ENCODE results near the gene F5. TPM values are rescaled to one million over a fixed set of nuclear protein-coding genes. Genes with fewer than 3 reads are reported as not detected.

The F5 gene
- total and polyA plus RNA-seq, 2 experiments from 2014 or later = 20.4 to 24.0 TPM

DNA sequence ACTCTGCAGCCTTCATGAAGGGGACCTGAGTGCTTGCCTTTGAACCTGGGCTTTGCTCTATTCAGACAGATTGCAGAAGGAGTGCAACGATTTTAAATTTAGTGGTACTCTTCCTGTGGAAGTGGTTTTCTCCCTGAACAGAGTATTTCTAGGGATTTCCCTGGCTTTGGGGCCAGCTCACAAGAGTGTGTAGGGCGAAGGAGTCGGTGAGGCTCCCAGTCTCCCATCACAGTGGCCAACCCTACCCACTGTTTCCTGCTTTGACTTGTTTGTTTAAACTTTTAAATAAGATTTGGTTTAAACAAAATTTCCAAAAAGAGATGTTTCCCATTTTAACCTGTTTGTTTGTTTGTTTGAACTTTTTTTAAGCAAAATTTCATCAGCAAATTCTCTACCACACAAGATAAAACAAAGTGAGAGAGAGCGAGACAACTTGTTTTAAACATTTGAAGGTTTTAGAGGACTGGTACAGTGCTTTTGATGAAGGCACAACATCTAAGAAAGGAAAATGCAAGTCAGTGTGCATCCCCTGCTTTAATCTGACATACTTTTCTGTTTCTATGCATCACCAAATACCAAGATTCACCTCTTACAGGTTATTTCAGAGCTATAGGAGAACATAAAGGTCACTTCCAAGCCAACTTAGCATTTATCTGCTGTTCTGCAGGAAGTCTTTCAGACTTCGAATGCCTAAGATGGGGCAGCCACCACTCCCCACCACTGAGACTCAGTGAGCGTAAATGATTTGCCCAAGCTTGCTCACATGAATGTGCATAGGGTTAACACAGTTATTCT, 37.0 kb upstream of the F5 start:
- H3K4me3 ChIP-seq = no peak overlapping the region
- no peaks in the 10 kb centered on the region for H3K79me2 ChIP-seq
- no peaks in the 10 kb centered on the region for H3K36me3 ChIP-seq (replicated peaks; ENCODE audit: insufficient read depth, low read depth)
- no peaks in the 10 kb centered on the region for H4K20me1 ChIP-seq (ENCODE audit: insufficient read depth, poor library complexity, severe bottlenecking)
- no peaks in the 10 kb centered on the region for H3K9me3 ChIP-seq (ENCODE audit: low read depth)
- TF ChIP-seq EZH2phosphoT487 (IDR thresholded peaks at IDR 0.05; ENCODE audit: low read depth, severe bottlenecking, unreplicated experiment) = no peak
- TF ChIP-seq EZH2 (IDR thresholded peaks at IDR 0.05; ENCODE audit: borderline replicate concordance) = no peak
- TF ChIP-seq, protein P1, sequence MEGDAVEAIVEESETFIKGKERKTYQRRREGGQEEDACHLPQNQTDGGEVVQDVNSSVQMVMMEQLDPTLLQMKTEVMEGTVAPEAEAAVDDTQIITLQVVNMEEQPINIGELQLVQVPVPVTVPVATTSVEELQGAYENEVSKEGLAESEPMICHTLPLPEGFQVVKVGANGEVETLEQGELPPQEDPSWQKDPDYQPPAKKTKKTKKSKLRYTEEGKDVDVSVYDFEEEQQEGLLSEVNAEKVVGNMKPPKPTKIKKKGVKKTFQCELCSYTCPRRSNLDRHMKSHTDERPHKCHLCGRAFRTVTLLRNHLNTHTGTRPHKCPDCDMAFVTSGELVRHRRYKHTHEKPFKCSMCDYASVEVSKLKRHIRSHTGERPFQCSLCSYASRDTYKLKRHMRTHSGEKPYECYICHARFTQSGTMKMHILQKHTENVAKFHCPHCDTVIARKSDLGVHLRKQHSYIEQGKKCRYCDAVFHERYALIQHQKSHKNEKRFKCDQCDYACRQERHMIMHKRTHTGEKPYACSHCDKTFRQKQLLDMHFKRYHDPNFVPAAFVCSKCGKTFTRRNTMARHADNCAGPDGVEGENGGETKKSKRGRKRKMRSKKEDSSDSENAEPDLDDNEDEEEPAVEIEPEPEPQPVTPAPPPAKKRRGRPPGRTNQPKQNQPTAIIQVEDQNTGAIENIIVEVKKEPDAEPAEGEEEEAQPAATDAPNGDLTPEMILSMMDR (IDR thresholded peaks at IDR 0.05; ENCODE audit: poor library complexity) = no peak
- no peak overlapping the region for H3K27ac ChIP-seq
- H2AFZ ChIP-seq = no peak overlapping the region
- DNase-seq (ENCODE audit: low spot score) = no peak
- no peak overlapping the region for H3K4me2 ChIP-seq
- no peaks in the 10 kb centered on the region for H3K9me2 ChIP-seq (replicated peaks; ENCODE audit: insufficient read depth)
- 88% methylated on average over 6 of the region's 6 CpGs for WGBS (ENCODE audit: low lambda C conversion rate, missing lambda C conversion rate)
- no peaks in the 10 kb centered on the region for H3K4me1 ChIP-seq (ENCODE audit: insufficient read depth)
- no peaks in the 10 kb centered on the region for H3K27me3 ChIP-seq

DNA sequence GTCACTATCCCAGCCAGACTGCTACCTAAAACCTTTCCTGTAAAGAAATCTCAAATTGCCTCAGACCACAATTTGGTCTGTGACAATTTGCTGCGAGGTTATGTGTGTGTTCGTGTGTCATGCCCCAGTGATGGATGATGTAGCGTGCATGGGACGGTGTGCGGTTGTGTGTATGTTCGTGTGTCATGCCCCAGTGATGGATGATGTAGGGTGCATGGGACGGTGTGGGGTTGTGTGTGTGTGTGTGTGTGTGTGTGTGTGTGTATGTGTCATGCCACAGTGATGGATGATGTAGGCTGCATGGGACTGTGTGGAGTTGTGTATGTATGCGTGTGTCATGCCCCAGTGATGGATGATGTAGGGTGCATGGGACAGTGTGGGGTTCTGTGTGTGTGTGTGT, 34.3 kb upstream of the F5 start:
- WGBS (ENCODE audit: low lambda C conversion rate, missing lambda C conversion rate) = 96% methylated on average over 8 of the region's 8 CpGs
- no peaks in the 10 kb centered on the region for H3K4me1 ChIP-seq (ENCODE audit: insufficient read depth)
- no peaks in the 10 kb centered on the region for H3K79me2 ChIP-seq
- no peak overlapping the region for H3K27ac ChIP-seq
- TF ChIP-seq, protein P1 (IDR thresholded peaks at IDR 0.05; ENCODE audit: poor library complexity) = no peak
- no peak for TF ChIP-seq EZH2phosphoT487 (IDR thresholded peaks at IDR 0.05; ENCODE audit: low read depth, severe bottlenecking, unreplicated experiment)
- TF ChIP-seq EZH2 (IDR thresholded peaks at IDR 0.05; ENCODE audit: borderline replicate concordance) = no peak
- H3K27me3 ChIP-seq = no peaks in the 10 kb centered on the region
- no peaks in the 10 kb centered on the region for H3K36me3 ChIP-seq (replicated peaks; ENCODE audit: insufficient read depth, low read depth)
- H3K9me2 ChIP-seq (replicated peaks; ENCODE audit: insufficient read depth) = no peaks in the 10 kb centered on the region
- H3K4me2 ChIP-seq = no peak overlapping the region
- H3K9me3 ChIP-seq (ENCODE audit: low read depth) = no peaks in the 10 kb centered on the region
- no peaks in the 10 kb centered on the region for H4K20me1 ChIP-seq (ENCODE audit: insufficient read depth, poor library complexity, severe bottlenecking)
- H3K4me3 ChIP-seq = no peak overlapping the region
- no peak for DNase-seq (ENCODE audit: low spot score)
- no peak overlapping the region for H2AFZ ChIP-seq

DNA sequence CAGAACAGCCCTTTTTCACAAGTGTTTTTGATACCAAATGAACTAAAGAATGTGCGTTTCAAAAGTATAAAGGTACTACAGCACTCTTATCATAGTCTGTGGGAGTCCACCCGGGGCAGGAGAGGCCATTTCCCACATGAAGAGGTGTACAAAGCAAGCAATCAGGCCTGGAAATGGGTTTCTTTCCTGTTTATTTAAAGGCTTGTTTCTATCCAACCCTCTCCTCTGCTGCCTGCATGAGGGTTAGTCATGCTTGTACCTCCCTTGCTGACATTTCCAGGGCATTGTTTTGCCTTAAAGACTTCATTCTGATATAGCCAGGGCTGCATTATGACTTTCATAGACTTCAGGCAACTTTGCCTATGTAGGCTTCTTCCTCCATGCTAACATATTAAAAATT, 32.1 kb upstream of the F5 start:
- no peak overlapping the region for H2AFZ ChIP-seq
- TF ChIP-seq EZH2 (IDR thresholded peaks at IDR 0.05; ENCODE audit: borderline replicate concordance) (no peak), EZH2phosphoT487 (IDR thresholded peaks at IDR 0.05; ENCODE audit: low read depth, severe bottlenecking, unreplicated experiment) (no peak)
- TF ChIP-seq, protein P1 (IDR thresholded peaks at IDR 0.05; ENCODE audit: poor library complexity) = no peak
- no peaks in the 10 kb centered on the region for H3K36me3 ChIP-seq (replicated peaks; ENCODE audit: insufficient read depth, low read depth)
- no peak overlapping the region for H3K27ac ChIP-seq
- H4K20me1 ChIP-seq (ENCODE audit: insufficient read depth, poor library complexity, severe bottlenecking) = no peaks in the 10 kb centered on the region
- no peaks in the 10 kb centered on the region for H3K9me2 ChIP-seq (replicated peaks; ENCODE audit: insufficient read depth)
- no peak overlapping the region for H3K4me3 ChIP-seq
- no peaks in the 10 kb centered on the region for H3K79me2 ChIP-seq
- H3K4me2 ChIP-seq = no peak overlapping the region
- H3K9me3 ChIP-seq (ENCODE audit: low read depth) = no peaks in the 10 kb centered on the region
- no peak for DNase-seq (ENCODE audit: low spot score)
- peaks cover 2% of the 10 kb centered on the region for H3K27me3 ChIP-seq
- WGBS (ENCODE audit: low lambda C conversion rate, missing lambda C conversion rate) = 61% methylated on average over 2 of the region's 2 CpGs
- no peaks in the 10 kb centered on the region for H3K4me1 ChIP-seq (ENCODE audit: insufficient read depth)

Data from hepatocyte (in vitro differentiated cells).